Measurements from ENCODE around the gene KLF15. TPM values are rescaled to one million over a fixed set of nuclear protein-coding genes. Genes with fewer than 3 reads are reported as not detected.

Gene KLF15
- total RNA-seq, 1 experiment from 2014 or later: 3.3 TPM

DNA sequence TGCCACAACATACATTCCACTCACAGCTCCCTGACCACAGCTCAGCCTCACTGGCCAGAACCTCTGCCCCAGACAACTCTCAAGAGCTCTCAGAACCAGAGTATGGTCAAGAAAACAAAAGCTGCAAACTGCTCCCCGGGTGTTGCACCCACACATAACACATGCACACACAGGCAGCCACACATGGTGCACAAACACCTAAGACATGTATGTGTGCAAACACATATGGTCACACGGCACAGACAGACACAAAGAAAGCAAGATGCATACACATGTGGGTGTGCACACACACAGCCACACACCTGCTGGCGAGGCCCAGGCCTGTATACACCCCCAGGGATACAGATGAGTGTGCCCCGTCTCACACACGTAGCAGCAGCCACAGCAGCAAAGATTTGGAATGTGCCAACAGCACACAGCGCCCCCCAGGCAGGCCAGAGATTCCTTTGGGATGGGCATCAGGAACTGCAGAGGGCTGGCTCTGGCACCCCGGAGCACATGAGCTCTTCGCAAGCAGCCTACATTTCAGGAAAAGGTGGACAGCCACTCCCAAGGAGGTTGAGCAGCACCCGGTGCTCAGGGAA, 6.6 kb downstream of the KLF15 start:
- H3K9me2 ChIP-seq (ENCODE audit: insufficient read depth): no peaks in the 10 kb centered on the region
- peaks cover 4 to 5% of the 10 kb centered on the region in 2 experiments; a peak in 3 of 4 replicates for H3K4me1 ChIP-seq (ENCODE audit: control insufficient read depth in 1 of 2, insufficient read depth in 2 of 2, low read length in 2 of 2)
- H3K4me2 ChIP-seq (ENCODE audit: low read length): no peak overlapping the region
- no peaks in the 10 kb centered on the region for H3K9me3 ChIP-seq (ENCODE audit: control insufficient read depth in 1 of 2, insufficient read depth in 1 of 2, low read depth in 1 of 2, low read length in 2 of 2)
- no peak overlapping the region for H3K4me3 ChIP-seq (replicated peaks in 1 of 2; ENCODE audit: low read depth in 1 of 2, low read length in 2 of 2)
- DNase-seq (ENCODE audit: low read depth, low spot score): no peak
- H3K27ac ChIP-seq (ENCODE audit: low read depth, low read length): no peak overlapping the region
- CTCF ChIA-PET: no interaction called here
- H3K79me2 ChIP-seq (ENCODE audit: insufficient read depth, low read length): no peaks in the 10 kb centered on the region
- ATAC-seq: no peak
- RAD21 ChIA-PET (ENCODE audit: low non-redundant PET in 1 of 2, low total read pairs in 2 of 2, uncharacterized antibody in 2 of 2, unreplicated experiment in 2 of 2): no interaction called here
- no peaks in the 10 kb centered on the region for H4K20me1 ChIP-seq (ENCODE audit: insufficient read depth)
- no peak overlapping the region for H2AFZ ChIP-seq (ENCODE audit: low read depth, low read length, poor library complexity, severe bottlenecking)
- H3K9ac ChIP-seq (ENCODE audit: low read length): no peak overlapping the region
- intact Hi-C loops (cut with micrococcal nuclease): no loop called here
- no peaks in the 10 kb centered on the region for H3K36me3 ChIP-seq (ENCODE audit: control insufficient read depth in 1 of 2, insufficient read depth in 2 of 2, low read length in 2 of 2)
- H3K27me3 ChIP-seq (ENCODE audit: insufficient read depth, low read length): no peaks in the 10 kb centered on the region
- TF ChIP-seq FOSL1 (IDR thresholded peaks at IDR 0.05; ENCODE audit: low read depth) (no peak), SRF (IDR thresholded peaks at IDR 0.05; ENCODE audit: low read depth) (no peak), POLR2AphosphoS5 (IDR thresholded peaks at IDR 0.05; ENCODE audit: low read depth, low read length) (no peak), EGR1 (IDR thresholded peaks at IDR 0.05; ENCODE audit: low read depth) (no peak), ZNF274 (IDR thresholded peaks at IDR 0.05; ENCODE audit: low read depth, low read length) (no peak), SP1 (IDR thresholded peaks at IDR 0.05; ENCODE audit: low read depth) (no peak), EZH2 (IDR thresholded peaks at IDR 0.05) (no peak), POLR2A (IDR thresholded peaks at IDR 0.05; ENCODE audit: borderline replicate concordance, extremely low read depth, insufficient read depth, insufficient read length) (no peak), TCF7L2 (IDR thresholded peaks at IDR 0.05; ENCODE audit: borderline replicate concordance, extremely low read depth, insufficient read depth, insufficient read length) (no peak), JUND (IDR thresholded peaks at IDR 0.05) (no peak)
- TF ChIP-seq, protein P1, sequence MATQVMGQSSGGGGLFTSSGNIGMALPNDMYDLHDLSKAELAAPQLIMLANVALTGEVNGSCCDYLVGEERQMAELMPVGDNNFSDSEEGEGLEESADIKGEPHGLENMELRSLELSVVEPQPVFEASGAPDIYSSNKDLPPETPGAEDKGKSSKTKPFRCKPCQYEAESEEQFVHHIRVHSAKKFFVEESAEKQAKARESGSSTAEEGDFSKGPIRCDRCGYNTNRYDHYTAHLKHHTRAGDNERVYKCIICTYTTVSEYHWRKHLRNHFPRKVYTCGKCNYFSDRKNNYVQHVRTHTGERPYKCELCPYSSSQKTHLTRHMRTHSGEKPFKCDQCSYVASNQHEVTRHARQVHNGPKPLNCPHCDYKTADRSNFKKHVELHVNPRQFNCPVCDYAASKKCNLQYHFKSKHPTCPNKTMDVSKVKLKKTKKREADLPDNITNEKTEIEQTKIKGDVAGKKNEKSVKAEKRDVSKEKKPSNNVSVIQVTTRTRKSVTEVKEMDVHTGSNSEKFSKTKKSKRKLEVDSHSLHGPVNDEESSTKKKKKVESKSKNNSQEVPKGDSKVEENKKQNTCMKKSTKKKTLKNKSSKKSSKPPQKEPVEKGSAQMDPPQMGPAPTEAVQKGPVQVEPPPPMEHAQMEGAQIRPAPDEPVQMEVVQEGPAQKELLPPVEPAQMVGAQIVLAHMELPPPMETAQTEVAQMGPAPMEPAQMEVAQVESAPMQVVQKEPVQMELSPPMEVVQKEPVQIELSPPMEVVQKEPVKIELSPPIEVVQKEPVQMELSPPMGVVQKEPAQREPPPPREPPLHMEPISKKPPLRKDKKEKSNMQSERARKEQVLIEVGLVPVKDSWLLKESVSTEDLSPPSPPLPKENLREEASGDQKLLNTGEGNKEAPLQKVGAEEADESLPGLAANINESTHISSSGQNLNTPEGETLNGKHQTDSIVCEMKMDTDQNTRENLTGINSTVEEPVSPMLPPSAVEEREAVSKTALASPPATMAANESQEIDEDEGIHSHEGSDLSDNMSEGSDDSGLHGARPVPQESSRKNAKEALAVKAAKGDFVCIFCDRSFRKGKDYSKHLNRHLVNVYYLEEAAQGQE (IDR thresholded peaks at IDR 0.05; ENCODE audit: low read depth): no peak
- TF ChIP-seq, protein P2, sequence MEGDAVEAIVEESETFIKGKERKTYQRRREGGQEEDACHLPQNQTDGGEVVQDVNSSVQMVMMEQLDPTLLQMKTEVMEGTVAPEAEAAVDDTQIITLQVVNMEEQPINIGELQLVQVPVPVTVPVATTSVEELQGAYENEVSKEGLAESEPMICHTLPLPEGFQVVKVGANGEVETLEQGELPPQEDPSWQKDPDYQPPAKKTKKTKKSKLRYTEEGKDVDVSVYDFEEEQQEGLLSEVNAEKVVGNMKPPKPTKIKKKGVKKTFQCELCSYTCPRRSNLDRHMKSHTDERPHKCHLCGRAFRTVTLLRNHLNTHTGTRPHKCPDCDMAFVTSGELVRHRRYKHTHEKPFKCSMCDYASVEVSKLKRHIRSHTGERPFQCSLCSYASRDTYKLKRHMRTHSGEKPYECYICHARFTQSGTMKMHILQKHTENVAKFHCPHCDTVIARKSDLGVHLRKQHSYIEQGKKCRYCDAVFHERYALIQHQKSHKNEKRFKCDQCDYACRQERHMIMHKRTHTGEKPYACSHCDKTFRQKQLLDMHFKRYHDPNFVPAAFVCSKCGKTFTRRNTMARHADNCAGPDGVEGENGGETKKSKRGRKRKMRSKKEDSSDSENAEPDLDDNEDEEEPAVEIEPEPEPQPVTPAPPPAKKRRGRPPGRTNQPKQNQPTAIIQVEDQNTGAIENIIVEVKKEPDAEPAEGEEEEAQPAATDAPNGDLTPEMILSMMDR (IDR thresholded peaks at IDR 0.05 in 2 of 3, conservative IDR thresholded peaks at IDR 0.05 in 1 of 3; ENCODE audit: borderline replicate concordance in 1 of 3, insufficient read depth in 1 of 3, low read depth in 2 of 3, low read length in 2 of 3): no peak
- TF ChIP-seq, protein P3, sequence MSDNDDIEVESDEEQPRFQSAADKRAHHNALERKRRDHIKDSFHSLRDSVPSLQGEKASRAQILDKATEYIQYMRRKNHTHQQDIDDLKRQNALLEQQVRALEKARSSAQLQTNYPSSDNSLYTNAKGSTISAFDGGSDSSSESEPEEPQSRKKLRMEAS (IDR thresholded peaks at IDR 0.05): no peak
- TF ChIP-seq, protein P4, sequence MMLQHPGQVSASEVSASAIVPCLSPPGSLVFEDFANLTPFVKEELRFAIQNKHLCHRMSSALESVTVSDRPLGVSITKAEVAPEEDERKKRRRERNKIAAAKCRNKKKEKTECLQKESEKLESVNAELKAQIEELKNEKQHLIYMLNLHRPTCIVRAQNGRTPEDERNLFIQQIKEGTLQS (IDR thresholded peaks at IDR 0.05): no peak
- no TSS peak for BruUV-seq (replicated peaks)
- POLR2A ChIA-PET: no interaction called here

Measured in HCT116 (cell line).